RWPE2 (cell line): ENCODE measurements around the gene MSL3B.

ENCODE experiments used
- ATAC-seq: fragments of 200-7000 bp; cut with Tn5 transposase; 3 replicates; pipeline ENCODE4 v1.9.1; 2021; ENCODE audit warnings: low read depth
- DNase-seq: peaks from one replicate; pipeline ENCODE4 v3.0.0-alpha.2; 2020; ENCODE audit warnings: low spot score
- H3K27ac ChIP-seq: fragments of 450-650 bp; 2 replicates; pipeline ENCODE4 v1.5.1; 2017; ENCODE audit warnings: mild to moderate bottlenecking; ENCODE audit not compliant: poor library complexity, severe bottlenecking
- H3K27me3 ChIP-seq: fragments of 250-450 bp; sonication (Bioruptor Pico); 2 replicates; pipeline ENCODE4 v1.5.1; 2021; ENCODE audit warnings: mild to moderate bottlenecking, moderate library complexity; ENCODE audit not compliant: insufficient read depth, poor library complexity, severe bottlenecking
- H3K36me3 ChIP-seq: fragments of 250-450 bp; sonication (Bioruptor Pico); 2 replicates; pipeline ENCODE4 v1.5.1; 2020; ENCODE audit warnings: low read depth, mild to moderate bottlenecking, moderate library complexity
- H3K4me1 ChIP-seq: fragments of 250-450 bp; sonication (Bioruptor Pico); 2 replicates; pipeline ENCODE4 v1.5.1; 2021; ENCODE audit warnings: mild to moderate bottlenecking, moderate library complexity; ENCODE audit not compliant: insufficient read depth, poor library complexity, severe bottlenecking
- H3K4me3 ChIP-seq: fragments of 250-450 bp; sonication (Bioruptor Pico); 2 replicates; pipeline ENCODE4 v1.5.1; 2021; ENCODE audit warnings: mild to moderate bottlenecking, moderate library complexity; ENCODE audit not compliant: severe bottlenecking
- H3K9me3 ChIP-seq: fragments of 250-450 bp; sonication (Bioruptor Pico); 2 replicates; pipeline ENCODE4 v1.5.1; 2021; ENCODE audit warnings: mild to moderate bottlenecking, moderate library complexity; ENCODE audit not compliant: severe bottlenecking
- CTCF ChIP-seq: fragments of 450-650 bp; IDR thresholded peaks from one replicate; pipeline ENCODE4 v1.5.1; 2017; ENCODE audit warnings: mild to moderate bottlenecking, moderate library complexity; ENCODE audit not compliant: poor library complexity, severe bottlenecking

Gene MSL3B

DNA sequence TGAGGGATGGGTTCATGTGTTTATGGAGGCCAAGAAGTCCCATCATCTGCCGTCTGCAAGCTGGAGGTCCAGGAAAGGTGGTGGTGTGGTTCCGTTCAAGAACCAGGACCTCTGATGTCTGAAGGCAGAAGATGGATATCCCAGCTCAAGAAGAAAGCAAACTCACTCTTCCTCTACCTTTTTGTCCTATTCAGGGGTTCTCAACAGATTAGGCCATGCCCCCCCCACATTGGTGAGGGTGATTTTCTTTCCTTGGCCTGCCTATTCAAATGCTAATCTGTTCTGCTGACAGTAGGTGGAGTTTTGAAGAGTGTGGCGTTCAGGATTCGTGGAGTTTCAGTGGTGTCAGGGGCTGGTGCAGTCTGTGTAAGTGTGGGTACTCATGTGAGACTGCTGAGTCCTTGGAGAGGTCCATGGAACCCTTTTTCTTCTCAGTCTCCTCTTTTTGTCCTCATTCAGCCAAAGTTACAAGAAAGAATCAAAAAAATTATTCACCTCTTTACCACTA is 5.9 kb downstream of the MSL3B start:
- Histone ChIP-seq H3K4me1 (no peaks in the 10 kb centered on the region), H3K9me3 (no peaks in the 10 kb centered on the region), H3K27ac (no peak overlapping the region), H3K36me3 (peaks cover 31% of the 10 kb centered on the region), H3K4me3 (no peak overlapping the region), H3K27me3 (no peaks in the 10 kb centered on the region)
- no peak for ATAC-seq
- TF ChIP-seq CTCF = no peak
- no peak for DNase-seq

DNA sequence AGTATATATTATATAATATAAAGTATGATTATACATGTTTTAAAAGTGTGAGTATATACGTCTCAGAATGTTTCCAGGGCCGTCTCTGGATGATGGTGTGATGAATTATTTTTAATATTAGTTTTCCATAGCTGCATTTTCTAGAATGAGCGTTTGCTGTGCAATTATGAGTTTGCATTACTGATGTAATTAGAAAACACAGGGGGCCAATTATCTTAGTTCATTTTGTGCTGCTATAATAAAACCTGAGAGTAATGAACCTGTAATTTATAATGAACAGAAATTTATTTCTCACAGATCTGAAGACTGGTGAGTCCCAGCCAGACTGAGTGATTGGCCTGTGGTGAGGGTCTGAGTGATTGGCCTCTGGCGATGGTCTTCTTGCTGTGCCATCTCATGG is 9.9 kb downstream of the MSL3B start:
- no peak overlapping the region for H3K4me3 ChIP-seq
- H3K27ac ChIP-seq = no peak overlapping the region
- no peak for TF ChIP-seq CTCF
- H3K4me1 ChIP-seq = no peaks in the 10 kb centered on the region
- no peaks in the 10 kb centered on the region for H3K27me3 ChIP-seq
- no peak for ATAC-seq
- DNase-seq = no peak
- peaks cover 4% of the 10 kb centered on the region for H3K36me3 ChIP-seq
- no peaks in the 10 kb centered on the region for H3K9me3 ChIP-seq

DNA sequence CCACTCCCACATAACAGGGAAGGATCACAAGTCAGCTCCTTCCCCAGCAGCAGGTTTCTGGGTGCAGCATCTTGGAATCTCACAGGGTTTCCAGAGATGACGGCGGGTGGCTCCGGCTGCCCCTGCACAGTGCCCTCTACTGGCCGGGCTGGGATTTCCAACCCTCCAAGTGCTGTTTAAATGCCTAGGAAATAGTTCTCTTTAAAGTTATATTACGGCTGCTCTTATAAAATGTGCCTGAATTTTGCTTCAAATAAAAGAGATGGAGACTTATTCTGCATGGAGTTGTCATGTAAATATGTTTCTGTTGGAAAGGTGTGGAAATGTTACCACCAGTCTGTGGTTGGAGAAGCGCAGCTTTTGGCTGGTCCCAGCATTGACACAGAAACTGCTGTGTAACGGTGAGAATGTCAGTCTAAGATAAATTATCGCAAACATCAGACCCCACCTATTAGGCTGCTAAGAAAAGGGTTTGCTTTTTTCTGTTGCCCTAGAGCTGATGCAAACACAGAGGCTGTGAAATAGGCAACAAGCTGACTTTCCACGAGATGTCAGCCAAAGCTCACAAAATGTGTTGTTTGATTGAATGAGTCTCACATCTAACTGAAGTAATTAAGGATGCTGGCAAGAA is 10.6 kb downstream of the MSL3B start:
- Histone ChIP-seq H3K27me3 (no peaks in the 10 kb centered on the region), H3K4me3 (no peak overlapping the region), H3K4me1 (peaks cover 5% of the 10 kb centered on the region), H3K36me3 (peaks cover 11% of the 10 kb centered on the region), H3K27ac (no peak overlapping the region), H3K9me3 (no peaks in the 10 kb centered on the region)
- no peak for ATAC-seq
- peak; percentile 71 for TF ChIP-seq CTCF
- no peak for DNase-seq

DNA sequence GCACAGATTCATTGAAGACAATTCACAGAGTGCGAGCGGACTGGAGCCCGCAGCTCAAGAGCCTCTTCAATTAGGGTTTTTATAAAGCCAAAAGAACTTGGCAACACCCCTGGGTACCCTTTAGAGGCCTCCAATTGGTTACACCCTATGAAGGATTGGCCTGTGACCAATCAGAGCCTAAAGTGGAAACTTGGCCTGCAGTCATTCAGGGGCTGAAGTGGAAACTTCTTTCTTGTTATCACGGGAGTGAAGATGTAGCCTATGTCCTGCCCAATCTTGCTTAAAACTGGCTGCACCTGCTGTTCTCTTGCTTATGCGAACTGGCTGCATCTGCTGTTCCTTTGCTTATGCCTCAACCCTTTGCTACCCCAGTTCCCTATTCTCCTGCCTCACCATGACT is 12.0 kb downstream of the MSL3B start:
- TF ChIP-seq CTCF = no peak
- H3K36me3 ChIP-seq = peaks cover 25% of the 10 kb centered on the region
- no peaks in the 10 kb centered on the region for H3K27me3 ChIP-seq
- H3K27ac ChIP-seq = no peak overlapping the region
- H3K4me1 ChIP-seq = peaks cover 14% of the 10 kb centered on the region
- H3K9me3 ChIP-seq = no peaks in the 10 kb centered on the region
- no peak for DNase-seq
- no peak for ATAC-seq
- H3K4me3 ChIP-seq = no peak overlapping the region

GRCh38 chr2:233855345-233855744 is 12.8 kb downstream of the MSL3B start:
- H3K4me1 ChIP-seq = peaks cover 15% of the 10 kb centered on the region
- peak overlapping the region; percentile 59 for H3K27ac ChIP-seq
- TF ChIP-seq CTCF = no peak
- DNase-seq (no peak), ATAC-seq (no peak)
- peaks cover 33% of the 10 kb centered on the region for H3K36me3 ChIP-seq
- no peaks in the 10 kb centered on the region for H3K27me3 ChIP-seq
- no peak overlapping the region for H3K4me3 ChIP-seq
- H3K9me3 ChIP-seq = no peaks in the 10 kb centered on the region
